ENCODE results near the gene PPM1E. TPM values are rescaled to one million over a fixed set of nuclear protein-coding genes. Genes with fewer than 3 reads are reported as not detected.

The PPM1E gene
- total and polyA plus RNA-seq, 2 of the 8 experiments (the other 6 are each of a cell fraction or from before 2014, with no cell fraction given): 5.0 to 10.4 TPM

DNA sequence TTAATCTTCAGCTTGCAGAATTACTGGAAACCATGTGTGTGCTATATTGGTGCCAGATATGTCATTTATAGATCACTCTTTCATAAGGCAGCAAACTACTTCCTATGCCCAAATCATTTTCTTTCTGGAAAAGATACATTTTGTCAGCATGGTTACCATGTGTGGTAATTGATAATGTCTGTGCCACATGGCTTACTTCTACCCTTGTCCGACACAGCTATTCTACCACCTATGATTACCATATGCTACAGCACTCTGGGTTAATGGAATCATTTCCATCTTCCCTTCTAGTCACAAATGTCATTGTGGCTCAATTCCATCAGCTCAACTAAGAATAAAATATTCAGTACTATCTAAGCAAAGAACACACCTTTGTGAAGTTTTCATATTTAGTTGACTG is 8.0 kb upstream of the PPM1E start:
- H4K91ac ChIP-seq (replicated peaks; ENCODE audit: insufficient read length, low read length): no peak overlapping the region
- H3K23me2 ChIP-seq (ENCODE audit: low read depth, low read length): no peaks in the 10 kb centered on the region
- DNase-seq (ENCODE audit: low read depth in 1 of 2, low spot score in 2 of 2) (no peak), FAIRE-seq (no peak)
- no peaks in the 10 kb centered on the region for H3K79me1 ChIP-seq (ENCODE audit: low read depth, low read length)
- no peak overlapping the region for H4K8ac ChIP-seq (ENCODE audit: extremely low read depth, insufficient read depth, low read length)
- H3K4me3 ChIP-seq (ENCODE audit: extremely low read depth in 1 of 4, insufficient read depth in 2 of 4, low read depth in 3 of 4, low read length in 4 of 4): no peak overlapping the region
- no peak overlapping the region for H2BK15ac ChIP-seq (ENCODE audit: low read length)
- no peaks in the 10 kb centered on the region for H3K79me2 ChIP-seq (ENCODE audit: control insufficient read depth in 1 of 2, insufficient read depth in 2 of 2, low read length in 2 of 2)
- no peak overlapping the region for H3K27ac ChIP-seq (ENCODE audit: low read depth, low read length)
- no peak overlapping the region for H3K18ac ChIP-seq (ENCODE audit: extremely low read depth, low read length)
- no peak overlapping the region for H3K4ac ChIP-seq (replicated peaks; ENCODE audit: insufficient read length, low read depth, low read length)
- H3K56ac ChIP-seq (replicated peaks; ENCODE audit: insufficient read length, low read depth, low read length): no peak overlapping the region
- H2BK12ac ChIP-seq (ENCODE audit: low read depth, low read length): no peak overlapping the region
- no peaks in the 10 kb centered on the region for H3K27me3 ChIP-seq (replicated peaks in 1 of 4; ENCODE audit: control insufficient read depth in 3 of 4, extremely low read depth in 1 of 4, insufficient read depth in 3 of 4, low read length in 3 of 4)
- no peak overlapping the region for H3K14ac ChIP-seq (ENCODE audit: insufficient read length)
- no peak overlapping the region for H2AK5ac ChIP-seq (ENCODE audit: low read depth, low read length)
- H2BK120ac ChIP-seq (replicated peaks; ENCODE audit: low read depth, low read length): no peak overlapping the region
- H4K5ac ChIP-seq (ENCODE audit: insufficient read length, low read depth, low read length): no peak overlapping the region
- H4K20me1 ChIP-seq (replicated peaks in 1 of 2; ENCODE audit: control insufficient read depth in 1 of 2, insufficient read depth in 2 of 2, low read length in 2 of 2): no peaks in the 10 kb centered on the region
- H3K23ac ChIP-seq (ENCODE audit: insufficient read length): no peak overlapping the region
- H2AFZ ChIP-seq (ENCODE audit: low read length): no peak overlapping the region
- ChIA-PET POLR2A (ENCODE audit: partially characterized antibody) (interaction anchor here (1.4 kb wide), 1 partner anchor 9 kb away, joined by 4 read pairs; no protein-coding TSS in a partner anchor), CTCF (ENCODE audit: partially characterized antibody) (interaction anchor here (0.7 kb wide), 1 partner anchor 170 kb away, joined by 3 read pairs; no protein-coding TSS in a partner anchor)
- H3K9me3 ChIP-seq (ENCODE audit: insufficient read depth in 2 of 2, low read depth in 1 of 2, low read length in 1 of 2): no peaks in the 10 kb centered on the region
- 75% methylated on average over 1 of the region's 1 CpG; no CpG with 5 or more reads in 1 of the 2 experiments for WGBS, 2 experiments (ENCODE audit: extremely low coverage in 1 of 2, insufficient coverage in 1 of 2, insufficient read length in 1 of 2, insufficient replicate concordance in 2 of 2, low coverage in 1 of 2, low lambda C conversion rate in 2 of 2, missing lambda C conversion rate in 1 of 2)
- no peaks in the 10 kb centered on the region for H3K36me3 ChIP-seq (ENCODE audit: control insufficient read depth in 2 of 4, insufficient read depth in 4 of 4, low read length in 3 of 4)
- no peak overlapping the region for H2BK5ac ChIP-seq (ENCODE audit: low read depth, low read length)
- H3K4me1 ChIP-seq (replicated peaks in 1 of 4; ENCODE audit: control insufficient read depth in 3 of 4, insufficient read depth in 4 of 4, low read length in 3 of 4): no peaks in the 10 kb centered on the region
- TF ChIP-seq CTBP2 (IDR thresholded peaks at IDR 0.05; ENCODE audit: borderline replicate concordance, insufficient read depth, insufficient read length, low read length) (no peak), SP4 (IDR thresholded peaks at IDR 0.05; ENCODE audit: low read length) (no peak), HDAC6 (IDR thresholded peaks at IDR 0.05; ENCODE audit: low read depth, low read length) (no peak), TAF7 (optimal IDR thresholded peaks at IDR 0.05; ENCODE audit: borderline replicate concordance, low read depth, low read length) (no peak), CHD2 (IDR thresholded peaks at IDR 0.05; ENCODE audit: low read length) (no peak), NANOG (IDR thresholded peaks at IDR 0.05; ENCODE audit: insufficient read depth, low read depth, low read length, poor library complexity, severe bottlenecking) (no peak), NRF1 (IDR thresholded peaks at IDR 0.05; ENCODE audit: low read depth, low read length) (no peak), SIX5 (IDR thresholded peaks at IDR 0.05; ENCODE audit: low read depth, low read length) (no peak), RNF2 (IDR thresholded peaks at IDR 0.05; ENCODE audit: borderline replicate concordance, low read depth, low read length, missing control alignments, poor library complexity, severe bottlenecking) (no peak)
- H3K9ac ChIP-seq (replicated peaks in 1 of 4; ENCODE audit: extremely low read depth in 1 of 4, low read depth in 3 of 4, low read length in 3 of 4): no peak overlapping the region
- H2BK20ac ChIP-seq (ENCODE audit: low read length): no peak overlapping the region
- no peak overlapping the region for H3K4me2 ChIP-seq (ENCODE audit: insufficient read depth in 1 of 2, low read depth in 2 of 2, low read length in 2 of 2)

Measured in H1 (cell line).